Measurements from ENCODE around the gene ENTHD1. TPM values are rescaled to one million over a fixed set of nuclear protein-coding genes. Genes with fewer than 3 reads are reported as not detected.

The ENTHD1 gene
- total RNA-seq, 1 donor from 2014 or later = 0.09 TPM

- DNase-seq (ENCODE audit: low spot score) = no peak
Observed at GRCh38 chr22:39733191-39733590, 160.4 kb downstream of the ENTHD1 start.

- no peak for DNase-seq (ENCODE audit: low spot score)
Observed at GRCh38 chr22:39732625-39733024, 160.9 kb downstream of the ENTHD1 start.

DNA sequence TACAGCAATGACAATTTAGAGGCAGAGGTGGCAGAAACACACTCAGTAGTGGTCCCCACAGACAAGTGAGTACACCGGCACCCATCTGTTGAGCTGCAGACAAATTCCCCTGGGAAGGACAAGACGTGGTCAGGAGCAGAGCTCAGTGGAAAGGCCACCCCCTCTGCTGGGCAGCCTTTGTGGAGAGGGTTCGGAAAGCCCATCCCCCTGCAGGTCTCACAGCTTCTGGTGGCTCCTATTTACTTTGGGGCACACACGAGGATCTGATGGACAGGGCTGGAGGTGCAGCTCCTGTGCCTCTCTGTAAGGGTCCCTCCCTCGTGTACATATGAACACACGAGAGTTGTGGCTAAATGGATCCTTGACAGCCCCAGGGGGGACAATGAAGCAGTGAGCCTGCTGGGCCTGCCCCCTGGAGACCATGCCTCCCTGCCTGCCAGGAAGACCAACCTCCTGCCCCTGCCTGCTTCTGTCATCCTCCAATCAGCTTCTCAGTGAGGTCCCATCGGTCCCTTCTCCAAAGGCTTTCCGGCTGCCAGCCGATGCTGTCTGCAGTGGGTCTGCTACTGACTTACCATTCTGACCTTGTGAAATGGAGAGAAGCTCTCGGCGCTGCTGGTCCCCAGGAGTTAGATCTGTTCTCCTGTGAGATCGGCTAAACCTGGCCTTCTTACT lies 161.5 kb downstream of the ENTHD1 start:
- no peak for DNase-seq (ENCODE audit: low spot score)

- no peak for DNase-seq (ENCODE audit: low spot score)
Observed at GRCh38 chr22:39731481-39731880, 162.1 kb downstream of the ENTHD1 start.

DNA sequence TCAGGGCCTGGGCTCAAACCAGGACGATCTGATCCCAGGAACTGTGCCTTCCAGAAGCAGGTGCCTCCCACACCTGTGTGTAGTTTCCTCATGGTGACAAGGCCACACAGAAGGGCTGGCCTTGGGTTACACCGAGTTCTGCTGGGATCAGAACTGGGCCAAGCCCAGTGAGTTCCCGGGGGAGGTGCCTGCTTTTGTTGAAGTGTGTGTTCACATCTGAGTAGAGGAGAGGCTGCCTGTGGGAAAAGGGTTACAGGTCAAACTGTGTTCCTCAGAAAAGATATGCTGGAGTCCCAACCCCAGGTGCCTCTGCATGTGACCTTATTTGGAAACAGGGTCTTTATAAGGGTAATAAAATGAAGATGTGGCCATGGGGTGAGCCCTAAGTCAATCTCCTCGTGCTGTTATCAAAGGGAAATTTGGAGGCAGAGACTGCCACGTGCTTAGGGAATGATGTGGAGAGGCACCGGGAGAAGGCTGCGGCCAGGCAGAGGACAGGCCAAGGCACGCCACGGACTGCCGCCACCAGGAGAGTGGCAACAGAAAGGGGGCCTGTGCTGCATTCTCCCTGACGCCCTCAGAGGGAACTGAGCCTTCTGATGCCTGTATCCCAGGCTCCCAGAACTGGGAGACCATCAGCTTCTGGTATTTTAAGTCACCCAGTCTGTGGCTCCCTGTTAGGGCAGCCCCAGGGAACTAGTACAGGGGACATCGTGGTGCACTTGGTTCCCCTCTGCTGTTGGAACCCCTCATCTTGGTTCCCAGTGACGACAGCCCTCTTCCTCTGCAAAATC lies 164.2 kb downstream of the ENTHD1 start:
- DNase-seq (ENCODE audit: low spot score) = no peak

DNA sequence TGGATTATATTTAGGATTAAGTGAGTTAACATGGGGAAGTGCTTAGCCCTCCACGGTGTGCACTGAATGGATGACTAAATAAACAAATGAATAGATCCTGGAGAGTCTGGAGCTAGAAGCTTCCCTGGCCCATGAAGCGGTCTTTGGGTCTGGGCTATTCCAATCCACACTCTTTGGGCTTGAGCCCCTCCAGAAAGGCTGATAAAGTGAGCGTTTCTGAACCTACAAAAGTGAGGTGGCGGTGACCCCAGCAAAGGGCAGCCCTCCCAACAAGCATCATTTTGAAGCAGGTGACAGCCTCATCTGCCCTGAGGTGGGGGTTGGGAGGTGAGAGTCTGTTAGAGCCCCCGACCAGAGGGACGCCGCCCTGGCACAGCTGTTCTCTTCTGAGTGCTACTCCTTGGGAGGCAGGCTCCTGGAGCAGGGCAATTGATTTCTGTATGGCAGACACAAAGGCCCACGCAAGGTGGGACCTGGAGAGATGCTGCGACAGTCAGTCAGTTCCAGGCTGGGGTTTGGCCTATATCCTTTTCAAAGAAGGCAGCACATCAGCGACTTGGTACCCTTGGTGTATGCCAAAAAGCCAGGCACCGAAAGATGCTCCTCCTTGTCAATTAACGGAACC lies 165.2 kb downstream of the ENTHD1 start:
- no peak for DNase-seq (ENCODE audit: low spot score)

GRCh38 chr22:39727541-39727940 lies 166.0 kb downstream of the ENTHD1 start:
- DNase-seq (ENCODE audit: low spot score) = no peak

DNA sequence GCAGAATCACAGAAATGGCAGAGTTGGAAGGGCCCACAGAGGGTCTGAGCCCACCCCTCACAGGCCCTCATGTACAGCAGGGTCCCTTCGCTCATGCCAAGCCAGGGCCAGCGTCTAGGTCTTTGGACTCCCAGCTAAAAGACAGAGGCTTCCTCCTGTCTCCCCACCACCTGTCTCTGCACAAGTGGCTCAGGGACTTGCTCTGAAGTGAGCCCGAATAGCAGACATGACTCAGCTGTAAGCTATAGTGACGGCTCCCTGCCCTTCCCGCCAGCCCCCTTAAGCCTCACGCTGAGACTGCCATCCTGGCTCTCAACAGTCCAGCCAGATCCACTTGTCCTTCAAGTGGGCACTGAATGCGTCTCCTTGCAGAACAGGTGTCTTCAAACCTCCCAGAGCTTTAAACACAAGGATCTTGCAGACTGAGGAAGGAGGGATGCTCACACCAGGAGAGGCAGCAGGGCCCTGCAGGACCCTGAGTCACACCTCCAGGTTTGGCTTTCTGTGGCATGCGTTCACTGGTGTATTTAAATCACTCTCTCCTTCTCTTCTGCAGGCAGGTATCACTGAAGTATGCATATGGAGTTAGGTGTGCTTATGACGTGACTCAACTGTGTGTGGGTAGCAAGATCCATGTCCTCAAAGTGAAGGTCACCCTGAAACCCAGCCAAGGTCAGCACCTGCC lies 168.1 kb downstream of the ENTHD1 start:
- no peak for DNase-seq (ENCODE audit: low spot score)

DNA sequence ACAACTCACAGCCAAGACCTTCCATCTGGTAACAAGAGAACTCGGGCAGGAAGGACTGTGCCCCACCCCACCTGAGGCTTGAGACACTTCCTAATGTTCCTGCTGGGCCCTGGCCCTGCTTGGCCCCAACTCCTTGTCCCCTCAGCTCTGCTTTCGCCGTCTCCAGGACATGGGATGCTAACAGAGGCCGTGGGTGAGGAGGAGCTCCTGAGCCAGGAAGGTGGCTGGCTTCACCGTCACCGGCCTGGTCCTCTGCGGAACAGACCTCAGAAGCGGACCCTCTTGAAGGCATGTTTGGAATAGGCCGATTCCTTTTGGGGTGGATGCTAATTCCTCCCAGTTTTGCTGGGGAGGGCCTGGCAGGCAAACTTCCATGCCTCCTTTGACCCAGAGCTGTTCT lies 168.7 kb downstream of the ENTHD1 start:
- DNase-seq (ENCODE audit: low spot score) = no peak

DNA sequence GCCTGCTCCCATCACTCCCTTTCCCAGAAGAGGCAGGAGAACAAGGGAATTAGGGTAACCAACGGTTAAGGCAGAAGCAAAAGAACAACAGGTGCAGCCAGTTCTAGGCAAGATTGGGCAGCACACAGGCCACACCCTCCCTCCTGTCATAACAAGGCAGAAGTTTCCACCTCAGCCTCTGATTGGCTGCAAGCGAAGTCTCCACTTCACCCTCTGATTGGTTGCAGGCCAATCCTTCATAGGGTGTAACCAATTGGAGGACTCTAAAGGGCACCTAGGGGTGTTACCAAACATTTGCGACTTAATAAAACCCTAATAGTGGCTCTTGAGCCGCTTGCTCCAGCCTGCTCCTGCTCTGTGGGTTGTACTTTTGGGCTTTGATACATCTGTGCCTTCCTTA lies 169.2 kb downstream of the ENTHD1 start:
- DNase-seq (ENCODE audit: low spot score) = no peak

GRCh38 chr22:39723899-39724351 lies 169.6 kb downstream of the ENTHD1 start:
- no peak for DNase-seq (ENCODE audit: low spot score)

GRCh38 chr22:39723463-39723862 lies 170.1 kb downstream of the ENTHD1 start:
- no peak for DNase-seq (ENCODE audit: low spot score)

GRCh38 chr22:39722501-39722900 lies 171.1 kb downstream of the ENTHD1 start:
- DNase-seq (ENCODE audit: low spot score) = no peak

GRCh38 chr22:39722032-39722325 lies 171.6 kb downstream of the ENTHD1 start:
- no peak for DNase-seq (ENCODE audit: low spot score)

- DNase-seq (ENCODE audit: low spot score) = no peak
Observed at GRCh38 chr22:39721206-39722031, 172.1 kb downstream of the ENTHD1 start.

DNA sequence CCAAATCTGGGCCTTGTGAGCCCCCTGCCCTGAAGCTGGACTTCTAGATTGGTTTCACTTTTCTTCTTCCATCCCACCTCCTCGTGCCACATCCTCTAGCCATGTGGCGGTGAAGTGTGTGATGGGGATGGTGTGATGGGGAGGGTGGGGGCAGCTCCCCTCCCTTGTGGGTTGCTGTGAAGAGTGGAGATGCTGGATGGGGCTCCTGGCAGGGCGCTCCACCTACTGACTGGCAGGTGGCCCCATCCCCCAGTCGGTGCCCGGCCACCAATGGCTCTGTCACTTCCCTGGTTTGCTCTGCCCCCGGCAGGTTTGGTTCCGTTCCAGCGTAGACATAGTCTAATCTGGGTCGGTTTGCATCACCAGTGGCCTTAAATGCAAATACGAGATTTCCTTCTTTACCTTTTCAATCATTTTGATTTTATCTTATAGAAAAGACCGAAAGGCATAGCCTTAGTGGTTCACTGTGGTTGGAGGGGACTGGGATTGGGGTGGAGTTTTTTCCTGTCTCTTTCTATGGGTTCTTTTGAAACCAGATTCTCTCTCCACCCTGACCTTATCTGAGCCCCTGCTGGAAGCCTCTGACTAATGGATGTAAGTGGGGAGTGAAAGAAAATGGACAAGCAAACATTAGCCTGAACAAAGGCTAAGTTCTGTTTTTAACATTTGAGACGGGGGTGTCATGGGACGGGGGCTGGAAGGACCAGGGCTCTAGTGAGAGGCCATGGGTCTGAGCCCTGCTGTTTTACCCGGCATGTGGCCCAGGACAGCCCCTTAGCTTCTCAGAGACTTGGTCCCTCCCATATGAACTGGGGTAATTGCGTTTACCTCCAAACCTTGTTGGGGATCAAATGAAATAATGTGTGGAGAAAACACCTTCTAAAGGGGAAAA lies 173.8 kb downstream of the ENTHD1 start:
- no peak for DNase-seq (ENCODE audit: low spot score)

- DNase-seq (ENCODE audit: low spot score) = no peak
Observed at GRCh38 chr22:39718921-39719475, 174.6 kb downstream of the ENTHD1 start.

DNA sequence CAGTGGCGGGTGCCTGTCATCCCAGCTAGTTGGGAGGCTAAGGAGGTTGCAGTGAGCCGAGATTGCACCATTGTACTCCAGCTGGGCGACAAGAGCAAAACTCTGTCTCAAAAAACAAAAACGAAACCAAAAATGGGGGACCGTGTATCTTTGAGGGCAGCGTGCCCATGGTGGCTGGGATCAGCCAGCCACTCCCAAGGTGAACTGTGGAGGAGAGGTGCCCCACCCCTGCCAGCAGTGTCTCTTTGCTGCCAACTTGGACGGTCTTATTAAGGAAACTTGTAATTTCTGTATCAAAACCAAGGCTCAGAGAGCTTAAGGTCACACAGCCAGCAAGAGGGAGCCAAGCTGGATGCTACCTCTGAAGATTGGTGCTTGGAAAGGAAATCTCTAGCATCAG lies 175.4 kb downstream of the ENTHD1 start:
- DNase-seq (ENCODE audit: low spot score) = no peak

- no peak for DNase-seq (ENCODE audit: low spot score)
Observed at GRCh38 chr22:39717099-39717498, 176.5 kb downstream of the ENTHD1 start.

GRCh38 chr22:39716534-39716933 lies 177.0 kb downstream of the ENTHD1 start:
- DNase-seq (ENCODE audit: low spot score) = no peak
